ENCODE data around the gene TAF15. TPM values are rescaled to one million over a fixed set of nuclear protein-coding genes. Genes with fewer than 3 reads are reported as not detected.

TAF15 gene
- polyA plus RNA-seq, 1 donor from 2014 or later, result 45.8 TPM

DNA sequence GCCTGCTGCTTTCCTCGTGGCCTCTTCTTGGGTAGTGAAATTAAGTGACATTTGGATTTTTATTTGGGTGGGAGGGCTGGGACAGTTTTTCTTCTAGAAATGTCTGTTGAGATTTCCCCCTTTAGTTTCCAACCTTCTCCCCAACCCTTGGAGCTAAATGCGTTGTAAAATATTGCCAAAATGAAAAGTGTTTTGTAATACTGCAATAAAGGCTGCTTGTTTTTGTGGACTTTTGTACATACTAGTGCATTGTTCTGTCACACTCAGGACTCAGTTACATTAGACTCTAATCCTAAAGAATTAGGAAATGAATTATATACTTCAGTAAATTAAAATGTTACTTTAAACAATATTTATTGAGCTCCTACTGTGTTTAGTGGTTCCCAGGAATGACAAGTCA lies 37.7 kb downstream of the TAF15 start:
- H3F3A ChIP-seq (ENCODE audit: insufficient read depth, low read length, poor library complexity, severe bottlenecking), result no peaks in the 10 kb centered on the region
- H2AFZ ChIP-seq (ENCODE audit: low read depth, low read length), result no peak overlapping the region
- no peak overlapping the region for H3K4me2 ChIP-seq (ENCODE audit: low read length)
- H4K20me1 ChIP-seq (ENCODE audit: insufficient read depth), result no peaks in the 10 kb centered on the region
- no peak overlapping the region for H3K9ac ChIP-seq (ENCODE audit: low read length)
- TF ChIP-seq RAD21 (conservative IDR thresholded peaks at IDR 0.05) (no peak), SMC3 (conservative IDR thresholded peaks at IDR 0.05; ENCODE audit: poor library complexity) (no peak), TAF1 (IDR thresholded peaks at IDR 0.05; ENCODE audit: low read depth) (no peak), EZH2 (IDR thresholded peaks at IDR 0.05; ENCODE audit: borderline replicate concordance, insufficient read depth, low read length, poor library complexity, severe bottlenecking) (no peak), MXI1 (conservative IDR thresholded peaks at IDR 0.05; ENCODE audit: poor library complexity, severe bottlenecking) (no peak)
- TF ChIP-seq, protein P1, sequence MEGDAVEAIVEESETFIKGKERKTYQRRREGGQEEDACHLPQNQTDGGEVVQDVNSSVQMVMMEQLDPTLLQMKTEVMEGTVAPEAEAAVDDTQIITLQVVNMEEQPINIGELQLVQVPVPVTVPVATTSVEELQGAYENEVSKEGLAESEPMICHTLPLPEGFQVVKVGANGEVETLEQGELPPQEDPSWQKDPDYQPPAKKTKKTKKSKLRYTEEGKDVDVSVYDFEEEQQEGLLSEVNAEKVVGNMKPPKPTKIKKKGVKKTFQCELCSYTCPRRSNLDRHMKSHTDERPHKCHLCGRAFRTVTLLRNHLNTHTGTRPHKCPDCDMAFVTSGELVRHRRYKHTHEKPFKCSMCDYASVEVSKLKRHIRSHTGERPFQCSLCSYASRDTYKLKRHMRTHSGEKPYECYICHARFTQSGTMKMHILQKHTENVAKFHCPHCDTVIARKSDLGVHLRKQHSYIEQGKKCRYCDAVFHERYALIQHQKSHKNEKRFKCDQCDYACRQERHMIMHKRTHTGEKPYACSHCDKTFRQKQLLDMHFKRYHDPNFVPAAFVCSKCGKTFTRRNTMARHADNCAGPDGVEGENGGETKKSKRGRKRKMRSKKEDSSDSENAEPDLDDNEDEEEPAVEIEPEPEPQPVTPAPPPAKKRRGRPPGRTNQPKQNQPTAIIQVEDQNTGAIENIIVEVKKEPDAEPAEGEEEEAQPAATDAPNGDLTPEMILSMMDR (IDR thresholded peaks at IDR 0.05; ENCODE audit: poor library complexity, severe bottlenecking), result no peak
- no peaks in the 10 kb centered on the region for H3K27me3 ChIP-seq (ENCODE audit: insufficient read depth, low read depth, low read length)
- no peaks in the 10 kb centered on the region for H3K79me2 ChIP-seq (replicated peaks; ENCODE audit: insufficient read depth, low read length)
- H3K4me3 ChIP-seq (ENCODE audit: low read length), result no peak overlapping the region
- H3K27ac ChIP-seq (ENCODE audit: low read length), result no peak overlapping the region
- no peaks in the 10 kb centered on the region for H3K9me2 ChIP-seq (ENCODE audit: insufficient read depth, low read length)
- no peaks in the 10 kb centered on the region for H3K9me3 ChIP-seq (ENCODE audit: low read length)
- no peaks in the 10 kb centered on the region for H3K36me3 ChIP-seq (ENCODE audit: insufficient read depth, low read length)

DNA sequence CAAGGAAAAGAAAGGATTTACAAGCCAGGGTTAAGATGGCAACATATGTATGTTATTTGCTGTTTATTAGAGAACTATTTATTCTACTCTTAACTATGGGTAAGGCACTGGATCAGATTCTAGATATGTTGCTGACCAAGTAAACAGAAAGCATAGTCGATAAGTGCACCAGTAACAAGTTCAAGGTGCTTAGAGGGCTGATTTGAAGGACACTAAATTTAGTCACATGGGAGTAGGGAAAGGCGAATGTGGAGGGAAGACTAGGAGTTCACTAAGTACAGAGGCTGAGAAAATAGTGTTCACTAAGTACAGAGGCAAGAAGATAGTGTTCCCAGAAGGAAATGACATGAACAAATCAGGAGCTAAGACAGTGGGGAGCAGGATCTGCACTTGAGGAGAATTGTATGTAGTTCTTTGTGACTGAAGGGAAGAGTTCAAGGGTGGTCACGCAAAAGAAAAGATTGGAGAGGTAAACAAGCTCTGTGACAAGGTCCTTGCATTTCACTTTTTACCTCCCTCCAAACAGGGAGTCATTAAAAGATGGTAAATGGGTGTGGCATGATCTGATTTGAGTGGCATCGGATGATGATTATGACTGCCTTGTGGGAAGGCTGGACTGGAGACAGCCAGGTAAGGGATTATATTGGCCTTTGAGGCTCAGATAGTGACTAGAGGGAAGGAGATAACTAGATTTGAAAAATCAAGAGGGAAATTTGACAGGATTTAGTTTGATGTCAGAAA lies 38.5 kb downstream of the TAF15 start:
- Histone ChIP-seq H3K36me3 (ENCODE audit: insufficient read depth, low read length) (no peaks in the 10 kb centered on the region), H3K79me2 (replicated peaks; ENCODE audit: insufficient read depth, low read length) (no peaks in the 10 kb centered on the region), H3K9ac (ENCODE audit: low read length) (no peak overlapping the region), H3F3A (ENCODE audit: insufficient read depth, low read length, poor library complexity, severe bottlenecking) (no peaks in the 10 kb centered on the region), H3K4me3 (ENCODE audit: low read length) (no peak overlapping the region), H3K9me2 (ENCODE audit: insufficient read depth, low read length) (no peaks in the 10 kb centered on the region), H3K27ac (ENCODE audit: low read length) (no peak overlapping the region), H3K9me3 (ENCODE audit: low read length) (no peaks in the 10 kb centered on the region), H3K27me3 (ENCODE audit: insufficient read depth, low read depth, low read length) (no peaks in the 10 kb centered on the region), H2AFZ (ENCODE audit: low read depth, low read length) (no peak overlapping the region), H3K4me2 (ENCODE audit: low read length) (no peak overlapping the region), H4K20me1 (ENCODE audit: insufficient read depth) (no peaks in the 10 kb centered on the region)
- TF ChIP-seq SMC3 (conservative IDR thresholded peaks at IDR 0.05; ENCODE audit: poor library complexity) (no peak), RAD21 (conservative IDR thresholded peaks at IDR 0.05) (no peak), EZH2 (IDR thresholded peaks at IDR 0.05; ENCODE audit: borderline replicate concordance, insufficient read depth, low read length, poor library complexity, severe bottlenecking) (no peak), MXI1 (conservative IDR thresholded peaks at IDR 0.05; ENCODE audit: poor library complexity, severe bottlenecking) (no peak), EP300 (conservative IDR thresholded peaks at IDR 0.05; ENCODE audit: poor library complexity, severe bottlenecking) (no peak), TAF1 (IDR thresholded peaks at IDR 0.05; ENCODE audit: low read depth) (no peak), POLR2AphosphoS5 (IDR thresholded peaks at IDR 0.05) (no peak)
- TF ChIP-seq, protein P2, sequence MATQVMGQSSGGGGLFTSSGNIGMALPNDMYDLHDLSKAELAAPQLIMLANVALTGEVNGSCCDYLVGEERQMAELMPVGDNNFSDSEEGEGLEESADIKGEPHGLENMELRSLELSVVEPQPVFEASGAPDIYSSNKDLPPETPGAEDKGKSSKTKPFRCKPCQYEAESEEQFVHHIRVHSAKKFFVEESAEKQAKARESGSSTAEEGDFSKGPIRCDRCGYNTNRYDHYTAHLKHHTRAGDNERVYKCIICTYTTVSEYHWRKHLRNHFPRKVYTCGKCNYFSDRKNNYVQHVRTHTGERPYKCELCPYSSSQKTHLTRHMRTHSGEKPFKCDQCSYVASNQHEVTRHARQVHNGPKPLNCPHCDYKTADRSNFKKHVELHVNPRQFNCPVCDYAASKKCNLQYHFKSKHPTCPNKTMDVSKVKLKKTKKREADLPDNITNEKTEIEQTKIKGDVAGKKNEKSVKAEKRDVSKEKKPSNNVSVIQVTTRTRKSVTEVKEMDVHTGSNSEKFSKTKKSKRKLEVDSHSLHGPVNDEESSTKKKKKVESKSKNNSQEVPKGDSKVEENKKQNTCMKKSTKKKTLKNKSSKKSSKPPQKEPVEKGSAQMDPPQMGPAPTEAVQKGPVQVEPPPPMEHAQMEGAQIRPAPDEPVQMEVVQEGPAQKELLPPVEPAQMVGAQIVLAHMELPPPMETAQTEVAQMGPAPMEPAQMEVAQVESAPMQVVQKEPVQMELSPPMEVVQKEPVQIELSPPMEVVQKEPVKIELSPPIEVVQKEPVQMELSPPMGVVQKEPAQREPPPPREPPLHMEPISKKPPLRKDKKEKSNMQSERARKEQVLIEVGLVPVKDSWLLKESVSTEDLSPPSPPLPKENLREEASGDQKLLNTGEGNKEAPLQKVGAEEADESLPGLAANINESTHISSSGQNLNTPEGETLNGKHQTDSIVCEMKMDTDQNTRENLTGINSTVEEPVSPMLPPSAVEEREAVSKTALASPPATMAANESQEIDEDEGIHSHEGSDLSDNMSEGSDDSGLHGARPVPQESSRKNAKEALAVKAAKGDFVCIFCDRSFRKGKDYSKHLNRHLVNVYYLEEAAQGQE (IDR thresholded peaks at IDR 0.05; ENCODE audit: borderline replicate concordance), result no peak
- TF ChIP-seq, protein P1 (IDR thresholded peaks at IDR 0.05; ENCODE audit: poor library complexity, severe bottlenecking), result no peak
